HG02973 (cell line): Measurements from ENCODE around the gene POF1B.

Experiments
- ATAC-seq: cut with Tn5 transposase; IDR thresholded peaks from one replicate; pipeline ENCODE4 v1.9.1; 2021; ENCODE audit warnings: moderate library complexity; ENCODE audit not compliant: unreplicated experiment

POF1B gene

GRCh38 chrX:85243155-85243554, 136.3 kb downstream of the POF1B start:
- ATAC-seq, result no peak
